Measurements from ENCODE around the gene RRP12. TPM values are rescaled to one million over a fixed set of nuclear protein-coding genes. Genes with fewer than 3 reads are reported as not detected.

The RRP12 gene
- total RNA-seq, 1 donor from 2014 or later = 15.2 TPM

DNA sequence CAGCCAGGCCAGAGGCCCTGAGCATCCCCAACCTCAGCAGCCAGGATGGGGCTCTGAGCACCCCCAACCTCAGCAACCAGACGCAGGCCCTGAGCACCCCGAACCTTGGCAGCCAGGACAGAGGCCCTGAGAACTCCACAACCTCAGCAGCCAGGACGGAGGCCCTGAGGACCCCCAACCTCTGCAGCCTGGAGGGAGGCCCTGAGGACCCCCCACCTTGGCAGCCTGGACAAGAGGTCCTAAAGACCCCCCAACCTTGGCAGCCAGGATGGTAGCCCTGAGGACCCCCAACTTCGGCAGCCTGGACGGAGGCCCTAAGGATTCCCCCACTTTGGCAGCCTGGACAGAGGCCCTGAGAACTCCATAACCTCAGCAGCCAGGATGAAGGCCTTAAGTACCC, 17.0 kb downstream of the RRP12 start:
- intact Hi-C loops (cut with micrococcal nuclease) = no loop called here
- H3K4me3 ChIP-seq = no peak overlapping the region
- no peaks in the 10 kb centered on the region for H3K9me3 ChIP-seq (replicated peaks)
- H3K27me3 ChIP-seq (ENCODE audit: low read depth) = no peaks in the 10 kb centered on the region
- no peak overlapping the region for H3K27ac ChIP-seq (replicated peaks)
- H3K36me3 ChIP-seq = peaks cover 53% of the 10 kb centered on the region
- DNase-seq = no peak
- TF ChIP-seq, protein P1, sequence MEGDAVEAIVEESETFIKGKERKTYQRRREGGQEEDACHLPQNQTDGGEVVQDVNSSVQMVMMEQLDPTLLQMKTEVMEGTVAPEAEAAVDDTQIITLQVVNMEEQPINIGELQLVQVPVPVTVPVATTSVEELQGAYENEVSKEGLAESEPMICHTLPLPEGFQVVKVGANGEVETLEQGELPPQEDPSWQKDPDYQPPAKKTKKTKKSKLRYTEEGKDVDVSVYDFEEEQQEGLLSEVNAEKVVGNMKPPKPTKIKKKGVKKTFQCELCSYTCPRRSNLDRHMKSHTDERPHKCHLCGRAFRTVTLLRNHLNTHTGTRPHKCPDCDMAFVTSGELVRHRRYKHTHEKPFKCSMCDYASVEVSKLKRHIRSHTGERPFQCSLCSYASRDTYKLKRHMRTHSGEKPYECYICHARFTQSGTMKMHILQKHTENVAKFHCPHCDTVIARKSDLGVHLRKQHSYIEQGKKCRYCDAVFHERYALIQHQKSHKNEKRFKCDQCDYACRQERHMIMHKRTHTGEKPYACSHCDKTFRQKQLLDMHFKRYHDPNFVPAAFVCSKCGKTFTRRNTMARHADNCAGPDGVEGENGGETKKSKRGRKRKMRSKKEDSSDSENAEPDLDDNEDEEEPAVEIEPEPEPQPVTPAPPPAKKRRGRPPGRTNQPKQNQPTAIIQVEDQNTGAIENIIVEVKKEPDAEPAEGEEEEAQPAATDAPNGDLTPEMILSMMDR (IDR thresholded peaks at IDR 0.05; ENCODE audit: borderline replicate concordance) = no peak
- peaks cover 6% of the 10 kb centered on the region for H3K4me1 ChIP-seq

DNA sequence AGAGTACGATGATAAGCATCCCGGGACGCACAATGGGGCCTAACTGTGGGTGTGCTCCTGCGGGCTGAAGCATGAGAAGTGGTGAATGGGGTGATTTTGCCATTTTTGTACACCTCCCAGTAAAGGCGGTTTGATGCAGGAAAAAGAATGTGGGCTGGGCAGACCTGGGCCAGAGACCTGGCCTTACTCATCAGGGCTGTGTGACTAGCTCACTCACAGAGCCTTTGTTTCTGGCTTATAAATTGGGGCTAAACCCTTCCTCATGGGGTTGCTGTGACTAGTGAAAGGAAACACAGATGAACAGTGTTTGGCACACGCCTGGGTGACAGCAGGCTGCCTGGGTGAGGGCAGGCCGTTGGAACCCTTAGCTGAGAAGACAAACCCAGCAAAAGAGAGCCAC, 18.0 kb downstream of the RRP12 start:
- TF ChIP-seq, protein P1 (IDR thresholded peaks at IDR 0.05; ENCODE audit: borderline replicate concordance) = no peak
- Histone ChIP-seq H3K9me3 (replicated peaks) (no peaks in the 10 kb centered on the region), H3K4me3 (no peak overlapping the region), H3K27ac (replicated peaks) (no peak overlapping the region), H3K4me1 (peaks cover 6% of the 10 kb centered on the region), H3K27me3 (ENCODE audit: low read depth) (no peaks in the 10 kb centered on the region), H3K36me3 (peaks cover 54% of the 10 kb centered on the region)
- no peak for DNase-seq
- intact Hi-C loops (cut with micrococcal nuclease) = no loop called here

GRCh38 chr10:97381626-97382025, 19.5 kb downstream of the RRP12 start:
- H3K27ac ChIP-seq (replicated peaks) = no peak overlapping the region
- intact Hi-C loops (cut with micrococcal nuclease) = no loop called here
- peaks cover 6% of the 10 kb centered on the region for H3K4me1 ChIP-seq
- TF ChIP-seq, protein P1 (IDR thresholded peaks at IDR 0.05; ENCODE audit: borderline replicate concordance) = no peak
- peaks cover 56% of the 10 kb centered on the region for H3K36me3 ChIP-seq
- H3K27me3 ChIP-seq (ENCODE audit: low read depth) = no peaks in the 10 kb centered on the region
- H3K4me3 ChIP-seq = no peak overlapping the region
- no peak for DNase-seq
- H3K9me3 ChIP-seq (replicated peaks) = no peaks in the 10 kb centered on the region

DNA sequence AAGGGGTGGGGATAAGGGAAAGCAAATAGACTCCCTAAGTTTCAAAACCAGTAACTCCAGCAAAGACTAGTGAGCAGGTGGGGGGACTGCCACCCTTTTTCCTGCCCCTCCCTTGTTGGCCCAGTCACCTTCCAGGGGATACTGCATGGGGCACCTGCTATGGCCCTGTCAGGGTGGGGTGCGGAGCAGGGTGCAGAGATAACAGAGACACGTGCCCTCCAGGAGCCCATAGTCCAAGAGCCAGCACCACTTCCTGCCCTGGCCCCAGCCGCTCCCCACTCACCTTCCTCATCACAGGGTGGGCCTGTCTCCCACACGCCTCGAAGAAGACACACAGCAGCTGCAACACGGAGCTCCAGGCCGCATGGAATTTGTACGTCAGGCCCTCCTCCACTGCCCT, 20.6 kb downstream of the RRP12 start:
- Histone ChIP-seq H3K4me3 (no peak overlapping the region), H3K9me3 (replicated peaks) (no peaks in the 10 kb centered on the region), H3K4me1 (peaks cover under 1% of the 10 kb centered on the region), H3K36me3 (peaks cover 67% of the 10 kb centered on the region), H3K27me3 (ENCODE audit: low read depth) (no peaks in the 10 kb centered on the region), H3K27ac (replicated peaks) (no peak overlapping the region)
- DNase-seq = no peak
- TF ChIP-seq, protein P1 (IDR thresholded peaks at IDR 0.05; ENCODE audit: borderline replicate concordance) = no peak
- intact Hi-C loops (cut with micrococcal nuclease) = no loop called here

DNA sequence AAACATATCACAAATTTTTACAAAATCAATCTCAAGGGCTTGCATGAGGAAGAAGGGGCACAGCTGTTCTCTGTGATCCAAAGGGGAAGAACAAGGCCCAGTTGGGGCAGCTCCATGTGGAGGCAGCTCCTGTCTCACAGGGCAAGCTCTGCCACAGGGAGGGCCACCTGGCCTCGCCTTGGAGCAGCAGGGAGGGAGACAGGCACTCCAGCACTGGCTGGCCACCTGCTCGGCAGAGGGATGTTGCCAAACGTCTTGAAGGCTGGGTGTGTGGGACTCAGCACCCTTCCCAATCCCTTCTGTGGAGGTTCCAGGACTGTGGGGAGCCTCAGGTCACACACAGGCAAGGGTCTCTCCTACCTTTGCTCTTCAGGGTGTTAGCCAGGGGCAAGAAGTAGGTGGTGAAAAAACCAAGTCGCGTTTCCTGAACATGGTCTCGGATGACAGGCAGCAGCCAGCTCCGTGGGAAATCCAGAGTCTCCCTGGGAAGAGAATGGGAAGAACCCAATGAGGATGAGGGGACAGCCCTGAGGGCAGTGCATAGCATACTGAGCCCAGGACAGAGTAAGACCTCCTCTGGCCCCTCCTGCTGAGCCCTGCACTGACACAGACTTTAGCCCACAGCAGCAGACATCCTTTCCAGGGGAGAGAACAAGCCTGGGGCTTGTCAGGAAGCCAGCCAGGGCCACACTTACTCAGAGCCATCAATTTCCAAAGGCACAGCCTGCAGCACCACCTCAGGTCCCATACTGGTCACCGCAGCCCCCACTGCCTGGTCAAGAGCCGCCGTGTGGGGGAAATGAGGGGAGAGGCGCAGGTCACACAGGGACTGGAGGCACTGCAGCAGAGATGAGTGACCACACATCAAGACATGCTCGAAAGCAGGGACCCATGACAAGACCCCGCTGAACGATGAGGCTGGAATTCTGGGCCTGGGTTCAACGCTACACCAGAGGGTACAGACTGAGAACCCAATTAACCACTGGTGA, 21.9 kb downstream of the RRP12 start:
- H3K27ac ChIP-seq (replicated peaks) = no peak overlapping the region
- no peaks in the 10 kb centered on the region for H3K4me1 ChIP-seq
- H3K27me3 ChIP-seq (ENCODE audit: low read depth) = no peaks in the 10 kb centered on the region
- no peak overlapping the region for H3K4me3 ChIP-seq
- no peak for DNase-seq
- TF ChIP-seq, protein P1 (IDR thresholded peaks at IDR 0.05; ENCODE audit: borderline replicate concordance) = no peak
- no peaks in the 10 kb centered on the region for H3K9me3 ChIP-seq (replicated peaks)
- peaks cover 71% of the 10 kb centered on the region for H3K36me3 ChIP-seq
- intact Hi-C loops (cut with micrococcal nuclease) = no loop called here

All from left ventricle myocardium inferior (tissue), 1 donor.